Left ventricle myocardium inferior (tissue), 1 donor: ENCODE data around the gene RPUSD4. TPM values are rescaled to one million over a fixed set of nuclear protein-coding genes. Genes with fewer than 3 reads are reported as not detected.

Source experiments
- DNase-seq: peaks from one replicate; pipeline ENCODE4 v3.0.0-alpha.2; 2020
- H3K27ac ChIP-seq: fragments of 200-600 bp; replicated peaks from 2 replicates; pipeline ENCODE4 v1.8.0; 2021
- H3K27me3 ChIP-seq: fragments of 200-600 bp; 2 replicates; pipeline ENCODE4 v1.8.0; 2021; ENCODE audit warnings: low read depth
- H3K36me3 ChIP-seq: fragments of 200-600 bp; 2 replicates; pipeline ENCODE4 v1.8.0; 2021
- H3K4me1 ChIP-seq: fragments of 200-600 bp; 2 replicates; pipeline ENCODE4 v1.8.0; 2021
- H3K4me3 ChIP-seq: fragments of 200-600 bp; 2 replicates; pipeline ENCODE4 v1.8.0; 2021; ENCODE audit warnings: mild to moderate bottlenecking, moderate library complexity
- H3K9me3 ChIP-seq: fragments of 200-600 bp; replicated peaks from 2 replicates; pipeline ENCODE4 v1.8.0; 2021
- intact Hi-C: fragments of 100-400 bp; cut with micrococcal nuclease; formaldehyde crosslinking; loops from one replicate; pipeline ENCODE4 v1.11.0; 2022
- total RNA-seq: library from RNA; stranded (reverse); fragmentation: NEBNext Ultra II Directional; extraction: Animal tissue kit (Norgen Biotek cat#: 25700); gene quantifications from one replicate; pipeline ENCODE4 v1.2.1, GENCODE V29; 2021
- TF ChIP-seq, protein P1 (sequence below): fragments of 200-600 bp; IDR thresholded peaks from 2 replicates; pipeline ENCODE4 v1.8.0; 2021; ENCODE audit warnings: antibody characterized with exemption, mild to moderate bottlenecking, borderline replicate concordance
- donor health status: DM: no; HTN: yes; CAD: no; lungs with severe emphysema.

RPUSD4 gene
- total RNA-seq, 1 donor from 2014 or later = 37.6 TPM

DNA sequence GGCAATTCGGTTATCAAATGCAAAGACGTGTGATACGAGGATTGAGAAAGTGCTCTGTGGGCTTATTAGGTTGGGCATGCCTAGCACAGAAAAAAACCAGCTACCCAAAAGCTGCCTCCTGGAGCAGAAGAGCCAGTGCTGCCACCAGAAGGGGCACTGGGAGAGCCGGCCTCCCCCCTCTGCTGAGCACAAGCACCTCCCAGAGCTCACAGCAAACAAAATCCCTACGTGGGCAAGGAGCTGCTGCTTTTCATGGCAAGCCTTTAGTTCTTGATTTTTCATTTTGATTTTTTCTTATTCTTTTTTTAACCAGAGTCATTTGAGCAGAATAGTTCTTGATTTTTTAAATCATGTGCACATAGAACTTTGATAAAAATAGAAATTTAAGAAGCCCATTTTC, 12.8 kb downstream of the RPUSD4 start:
- no peaks in the 10 kb centered on the region for H3K27me3 ChIP-seq
- intact Hi-C loops = loop anchor here (5.0 to 10.0 kb wide), 2 partner anchors 134 to 276 kb away; partner anchors contain the start of gene CDON
- H3K4me3 ChIP-seq = no peak overlapping the region
- TF ChIP-seq, protein P1, sequence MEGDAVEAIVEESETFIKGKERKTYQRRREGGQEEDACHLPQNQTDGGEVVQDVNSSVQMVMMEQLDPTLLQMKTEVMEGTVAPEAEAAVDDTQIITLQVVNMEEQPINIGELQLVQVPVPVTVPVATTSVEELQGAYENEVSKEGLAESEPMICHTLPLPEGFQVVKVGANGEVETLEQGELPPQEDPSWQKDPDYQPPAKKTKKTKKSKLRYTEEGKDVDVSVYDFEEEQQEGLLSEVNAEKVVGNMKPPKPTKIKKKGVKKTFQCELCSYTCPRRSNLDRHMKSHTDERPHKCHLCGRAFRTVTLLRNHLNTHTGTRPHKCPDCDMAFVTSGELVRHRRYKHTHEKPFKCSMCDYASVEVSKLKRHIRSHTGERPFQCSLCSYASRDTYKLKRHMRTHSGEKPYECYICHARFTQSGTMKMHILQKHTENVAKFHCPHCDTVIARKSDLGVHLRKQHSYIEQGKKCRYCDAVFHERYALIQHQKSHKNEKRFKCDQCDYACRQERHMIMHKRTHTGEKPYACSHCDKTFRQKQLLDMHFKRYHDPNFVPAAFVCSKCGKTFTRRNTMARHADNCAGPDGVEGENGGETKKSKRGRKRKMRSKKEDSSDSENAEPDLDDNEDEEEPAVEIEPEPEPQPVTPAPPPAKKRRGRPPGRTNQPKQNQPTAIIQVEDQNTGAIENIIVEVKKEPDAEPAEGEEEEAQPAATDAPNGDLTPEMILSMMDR = no peak
- no peak overlapping the region for H3K27ac ChIP-seq
- DNase-seq = no peak
- peaks cover 89% of the 10 kb centered on the region for H3K36me3 ChIP-seq
- H3K9me3 ChIP-seq = no peaks in the 10 kb centered on the region
- peaks cover 45% of the 10 kb centered on the region for H3K4me1 ChIP-seq

DNA sequence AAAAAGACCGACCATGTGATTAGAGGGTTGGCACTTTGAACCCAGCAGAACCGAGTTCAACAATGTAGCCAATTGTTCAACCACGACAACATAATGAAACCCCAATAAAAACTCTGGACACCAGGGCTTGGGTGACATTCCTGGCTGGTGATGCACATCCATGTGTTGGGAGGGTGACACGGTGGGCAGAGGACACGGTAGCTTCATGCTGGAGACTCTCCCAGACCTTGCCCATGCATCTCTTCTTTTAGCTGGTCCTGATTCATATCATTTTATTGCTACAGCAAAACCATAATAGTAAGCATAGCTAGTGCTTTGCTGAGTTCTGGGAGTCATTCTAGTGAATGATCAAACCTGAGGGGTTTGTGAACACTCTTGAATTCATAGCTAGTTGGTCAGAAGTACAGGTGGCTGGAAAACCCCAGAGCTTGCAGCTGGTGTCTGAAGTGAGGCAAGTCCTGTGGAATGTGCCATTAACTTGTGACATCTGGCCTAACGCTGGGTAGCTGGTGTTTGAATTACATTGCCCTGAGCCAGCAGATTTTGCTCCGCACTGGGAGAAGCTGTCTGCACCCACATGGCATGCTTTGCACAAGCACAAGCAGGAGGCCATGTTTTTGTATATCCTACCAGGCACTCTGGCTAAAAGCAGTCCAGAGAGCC, 14.0 kb downstream of the RPUSD4 start:
- H3K36me3 ChIP-seq = peaks cover 89% of the 10 kb centered on the region

DNA sequence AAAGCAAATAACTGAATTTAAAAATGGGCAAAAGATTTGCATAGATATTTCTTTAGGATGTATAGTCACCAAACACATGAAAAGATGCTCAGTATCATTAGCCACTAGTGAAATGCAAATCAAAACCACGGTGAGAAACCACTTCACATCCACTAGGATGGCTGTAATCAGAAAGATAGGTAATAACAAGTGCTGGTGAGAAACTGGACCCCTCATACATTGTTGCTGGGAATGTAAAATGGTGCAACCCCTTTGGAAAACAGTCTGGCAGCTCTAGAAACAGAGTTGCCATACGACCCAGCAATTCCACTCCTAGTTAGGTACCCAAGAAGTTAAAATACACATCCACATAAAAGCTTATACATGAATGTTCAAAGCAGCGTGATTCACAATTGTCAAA, 16.3 kb downstream of the RPUSD4 start:
- Histone ChIP-seq H3K36me3 (peaks cover 78% of the 10 kb centered on the region), H3K4me1 (peaks cover 17% of the 10 kb centered on the region), H3K27me3 (no peaks in the 10 kb centered on the region), H3K27ac (no peak overlapping the region), H3K9me3 (no peaks in the 10 kb centered on the region), H3K4me3 (no peak overlapping the region)
- TF ChIP-seq, protein P1 = no peak
- intact Hi-C loops = loop anchor here (5.0 to 10.0 kb wide), 2 partner anchors 130 to 273 kb away; partner anchors contain the start of gene CDON
- DNase-seq = no peak

More for the DNA sequence above, 14.0 kb downstream of the RPUSD4 start:
- TF ChIP-seq, protein P1 = no peak
- no peaks in the 10 kb centered on the region for H3K9me3 ChIP-seq
- H3K27ac ChIP-seq = no peak overlapping the region
- intact Hi-C loops = loop anchor here (5.0 to 10.0 kb wide), 2 partner anchors 133 to 275 kb away; partner anchors contain the start of gene CDON
- no peak for DNase-seq
- H3K4me3 ChIP-seq = no peak overlapping the region
- H3K27me3 ChIP-seq = no peaks in the 10 kb centered on the region
- H3K4me1 ChIP-seq = peaks cover 34% of the 10 kb centered on the region

DNA sequence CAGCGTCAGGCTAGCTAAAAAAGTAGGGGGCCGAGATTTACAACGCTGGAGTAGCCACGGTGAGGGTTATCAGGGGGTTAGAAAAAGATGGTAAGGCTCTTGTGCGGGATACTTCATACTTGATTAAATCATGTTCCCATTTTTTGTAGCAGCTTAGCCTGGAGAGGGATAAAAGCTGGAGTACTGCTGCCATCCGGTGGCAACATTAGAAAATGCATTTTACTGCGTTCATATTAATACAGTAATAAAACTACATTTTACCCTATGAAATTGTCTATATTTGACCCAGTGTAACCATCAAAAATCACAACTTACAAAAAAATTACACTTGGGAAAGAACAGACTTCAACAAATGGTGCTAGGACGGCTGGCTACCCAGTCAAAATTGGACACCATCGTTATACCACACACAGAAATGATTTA, 17.3 kb downstream of the RPUSD4 start:
- no peaks in the 10 kb centered on the region for H3K9me3 ChIP-seq
- TF ChIP-seq, protein P1 = peak; percentile 72
- DNase-seq = no peak
- intact Hi-C loops = loop anchor here (10.0 kb wide), 1 partner anchor 129 kb away; the partner anchor contains the start of gene CDON
- peaks cover 70% of the 10 kb centered on the region for H3K36me3 ChIP-seq
- peaks cover 17% of the 10 kb centered on the region for H3K4me1 ChIP-seq
- H3K4me3 ChIP-seq = no peak overlapping the region
- H3K27ac ChIP-seq = no peak overlapping the region
- no peaks in the 10 kb centered on the region for H3K27me3 ChIP-seq

DNA sequence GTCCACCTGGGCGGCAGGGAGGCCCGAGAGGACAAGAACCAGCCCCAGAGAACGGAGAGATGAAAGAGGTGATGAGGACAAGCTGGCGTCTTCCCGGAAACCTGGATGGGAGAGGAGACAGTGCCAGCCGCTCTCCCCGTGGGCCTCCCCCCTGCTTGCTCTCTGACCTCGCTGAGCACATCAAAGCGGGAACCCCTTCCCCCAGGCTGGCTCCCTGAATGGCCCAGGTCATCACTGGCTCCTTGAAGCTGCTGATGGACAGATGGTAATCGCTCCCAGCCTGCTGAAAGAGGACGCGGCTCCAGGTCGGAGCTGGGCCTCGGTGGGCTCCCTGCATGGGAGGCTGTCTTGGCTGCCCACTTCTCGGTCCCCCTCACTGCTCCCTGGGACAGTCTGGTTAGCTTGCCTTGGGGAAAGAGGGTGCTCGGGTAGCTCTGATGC, 18.4 kb downstream of the RPUSD4 start:
- H3K9me3 ChIP-seq = no peaks in the 10 kb centered on the region
- TF ChIP-seq, protein P1 = no peak
- no peak overlapping the region for H3K27ac ChIP-seq
- H3K4me1 ChIP-seq = peaks cover 9% of the 10 kb centered on the region
- no peak overlapping the region for H3K4me3 ChIP-seq
- peaks cover 59% of the 10 kb centered on the region for H3K36me3 ChIP-seq
- DNase-seq = no peak
- no peaks in the 10 kb centered on the region for H3K27me3 ChIP-seq
- intact Hi-C loops = loop anchor here (10.0 kb wide), 1 partner anchor 128 kb away; the partner anchor contains the start of gene CDON
